Measurements from ENCODE around the gene TGFBR3. TPM values are rescaled to one million over a fixed set of nuclear protein-coding genes. Genes with fewer than 3 reads are reported as not detected.

TGFBR3 gene
- total and polyA plus RNA-seq, 9 donors: 92.4 to 442 (median 165) TPM

- Histone ChIP-seq H3K9me3 (no peaks in the 10 kb centered on the region), H3K27me3 (no peaks in the 10 kb centered on the region), H3K36me3 (no peaks in the 10 kb centered on the region), H3K4me1 (ENCODE audit: insufficient read depth) (peaks cover 5% of the 10 kb centered on the region), H3K4me3 (no peak overlapping the region), H3K27ac (no peak overlapping the region)
- TF ChIP-seq POLR2A (IDR thresholded peaks at IDR 0.05) (no peak), CTCF (IDR thresholded peaks at IDR 0.05) (no peak), EP300 (IDR thresholded peaks at IDR 0.05) (no peak)
- WGBS, 3 donors: 77 to 93% (median 90%) methylated on average over 5 of the region's 5 CpGs
- no peak for DNase-seq
- intact Hi-C loops (cut with DNase I): no loop called here
Observed at GRCh38 chr1:91706140-91706957, 179.6 kb downstream of the TGFBR3 start.

- Histone ChIP-seq H3K9me3 (no peaks in the 10 kb centered on the region), H3K4me3 (no peak overlapping the region), H3K27ac (no peak overlapping the region), H3K27me3 (no peaks in the 10 kb centered on the region), H3K36me3 (no peaks in the 10 kb centered on the region), H3K4me1 (ENCODE audit: insufficient read depth) (peaks cover 2% of the 10 kb centered on the region)
- no peak for TF ChIP-seq EP300 (IDR thresholded peaks at IDR 0.05)
- TF ChIP-seq CTCF (IDR thresholded peaks at IDR 0.05): no peak
- no peak for TF ChIP-seq POLR2A (IDR thresholded peaks at IDR 0.05)
- intact Hi-C loops (cut with DNase I): no loop called here
- no peak for DNase-seq
- WGBS, 3 donors: 92 to 98% (median 95%) methylated on average over 1 of the region's 1 CpG
Observed at GRCh38 chr1:91704746-91705145, 181.2 kb downstream of the TGFBR3 start.

DNA sequence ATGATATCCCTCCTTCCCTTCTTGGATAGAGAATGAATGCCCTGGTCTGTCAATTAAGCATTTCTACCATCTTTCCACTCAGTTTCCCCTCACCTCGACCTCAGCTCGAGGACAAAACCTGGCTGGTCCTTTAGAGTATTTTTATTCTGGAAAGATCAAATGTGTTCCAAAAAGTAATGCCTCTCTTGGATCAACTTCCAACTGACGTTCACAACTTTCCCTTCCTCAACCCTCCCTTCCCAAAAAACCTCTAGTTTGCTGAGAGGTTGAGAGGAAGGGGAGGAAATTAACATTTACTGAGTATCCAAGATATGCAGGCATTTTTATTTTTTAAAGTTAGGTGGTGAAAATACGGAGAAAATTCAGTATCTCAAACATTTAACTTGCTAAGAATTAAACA is 182.9 kb downstream of the TGFBR3 start:
- Histone ChIP-seq H3K27me3 (no peaks in the 10 kb centered on the region), H3K4me3 (no peak overlapping the region), H3K27ac (no peak overlapping the region), H3K9me3 (no peaks in the 10 kb centered on the region), H3K36me3 (no peaks in the 10 kb centered on the region), H3K4me1 (ENCODE audit: insufficient read depth) (peaks cover 8% of the 10 kb centered on the region)
- intact Hi-C loops (cut with DNase I): no loop called here
- DNase-seq: no peak
- 60 to 80% (median 72%) methylated on average over 4 of the region's 4 CpGs for WGBS, 3 donors
- no peak for TF ChIP-seq EP300 (IDR thresholded peaks at IDR 0.05)
- no peak for TF ChIP-seq CTCF (IDR thresholded peaks at IDR 0.05)
- no peak for TF ChIP-seq POLR2A (IDR thresholded peaks at IDR 0.05)

DNA sequence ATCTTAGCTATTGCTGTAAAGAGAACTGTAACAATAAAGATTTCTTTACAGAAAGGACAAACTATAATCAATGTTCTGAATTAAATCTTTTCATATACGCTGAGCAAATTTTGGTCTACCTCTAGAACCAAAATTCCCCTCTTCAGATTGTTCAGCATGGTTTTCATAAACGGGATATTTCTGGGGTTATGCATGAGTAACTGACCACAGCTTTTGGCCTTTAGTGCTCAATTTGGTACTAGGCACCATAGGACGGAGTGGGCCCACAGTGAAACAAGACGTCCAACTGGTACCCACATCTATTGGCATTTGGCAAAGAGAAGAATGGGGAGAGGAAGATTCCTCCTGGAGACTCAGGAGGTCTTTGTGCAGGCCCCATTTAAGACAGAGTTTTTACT is 184.5 kb downstream of the TGFBR3 start:
- no peak for DNase-seq
- WGBS, 3 donors: 70 to 82% (median 75%) methylated on average over 4 of the region's 4 CpGs
- Histone ChIP-seq H3K4me3 (no peak overlapping the region), H3K36me3 (no peaks in the 10 kb centered on the region), H3K4me1 (ENCODE audit: insufficient read depth) (peaks cover 10% of the 10 kb centered on the region), H3K27ac (peak overlapping the region; percentile 1 to 85), H3K9me3 (no peaks in the 10 kb centered on the region), H3K27me3 (no peaks in the 10 kb centered on the region)
- intact Hi-C loops (cut with DNase I): no loop called here
- TF ChIP-seq CTCF (IDR thresholded peaks at IDR 0.05) (no peak), POLR2A (IDR thresholded peaks at IDR 0.05) (no peak), EP300 (IDR thresholded peaks at IDR 0.05) (no peak)
